GM12878 (cell line): Measurements from ENCODE around the gene MAP3K4. TPM values are rescaled to one million over a fixed set of nuclear protein-coding genes. Genes with fewer than 3 reads are reported as not detected.

ENCODE experiments used
- ATAC-seq: fragments of 200-7000 bp; cut with Tn5 transposase; 3 replicates; pipeline ENCODE4 v1.9.1; 2020; ENCODE audit warnings: mild to moderate bottlenecking, moderate library complexity
- BruUV-seq: library from RNA; stranded (reverse); fragments of 400-500 nt; replicated peaks from 2 replicates; lab custom pipeline; 2021; lab: Mats Ljungman, UMichigan
- CTCF ChIA-PET: fragments of 300-600 bp; sonication (Branson Sonifier 250); formaldehyde crosslinking; extraction: SDS; loops from one replicate; lab custom pipeline; 2021; ENCODE audit warnings: inconsistent platforms; lab: Yijun Ruan, JAX
- POLR2A ChIA-PET: fragments of 350-600 bp; formaldehyde crosslinking; extraction: SDS; loops from one replicate; lab custom pipeline; 2021; ENCODE audit warnings: inconsistent platforms; lab: Charles Lee
- RAD21 ChIA-PET: fragments of 300-600 bp; sonication (Branson Sonifier 250); formaldehyde crosslinking; loops from one replicate; lab custom pipeline; 2023; ENCODE audit warnings: antibody characterized with exemption; ENCODE audit not compliant: unreplicated experiment; lab: Charles Lee
- SMC1A ChIA-PET: fragments of 300-600 bp; sonication (Branson Sonifier 250); formaldehyde crosslinking; loops from one replicate; lab custom pipeline; 2023; ENCODE audit not compliant: unreplicated experiment, uncharacterized antibody; lab: Charles Lee
- DNase-seq: peaks from one replicate; pipeline ENCODE4 v3.0.0-alpha.2; 2011; ENCODE audit warnings: low read depth, low spot score
- FAIRE-seq: peaks from 3 replicates; lab custom pipeline; 2011; peaks lifted over from hg19 to GRCh38; lab: Jason Lieb, UNC
- H2AFZ ChIP-seq: 2 replicates; pipeline ENCODE4 v1.6.0; 2011; ENCODE audit warnings: low read depth, low read length, control low read depth; ENCODE audit not compliant: control insufficient read depth
- H3K27ac ChIP-seq: 2 replicates; pipeline ENCODE4 v1.5.1; 2011; ENCODE audit warnings: control low read depth; ENCODE audit not compliant: control insufficient read depth, insufficient read depth
- H3K27me3 ChIP-seq, 2 experiments: replicated peaks in 1 of 2; 2 replicates each; pipeline versions ENCODE4 v1.6.0 to v1.6.1; 2011; ENCODE audit warnings: low read length in 1 of 2; ENCODE audit not compliant: control insufficient read depth in 2 of 2, insufficient read depth in 2 of 2
- H3K36me3 ChIP-seq, 2 experiments: 2 replicates each; pipeline ENCODE4 v1.5.1; 2011; ENCODE audit warnings: low read length in 1 of 2; ENCODE audit not compliant: control insufficient read depth in 2 of 2, insufficient read depth in 2 of 2
- H3K4me1 ChIP-seq: 2 replicates; pipeline ENCODE4 v1.6.1; 2011; ENCODE audit warnings: mild to moderate bottlenecking, low read length, moderate library complexity, mixed read lengths; ENCODE audit not compliant: control insufficient read depth, insufficient read depth
- H3K4me2 ChIP-seq: 2 replicates; pipeline ENCODE4 v1.6.0; 2011; ENCODE audit warnings: control low read depth; ENCODE audit not compliant: control insufficient read depth, insufficient read depth
- H3K4me3 ChIP-seq: fragments of 200-600 bp; sonication (generic); 2 replicates; pipeline ENCODE4 v1.5.1; 2016
- H3K79me2 ChIP-seq: 2 replicates; pipeline ENCODE4 v1.6.0; 2011; ENCODE audit warnings: low read length; ENCODE audit not compliant: control insufficient read depth, insufficient read depth
- H3K9ac ChIP-seq: 2 replicates; pipeline ENCODE4 v1.8.0; 2011; ENCODE audit warnings: low read length, control low read depth, mixed read lengths; ENCODE audit not compliant: control insufficient read depth, insufficient read depth
- H3K9me3 ChIP-seq: replicated peaks from 3 replicates; pipeline ENCODE4 v1.5.1; 2011; ENCODE audit warnings: mild to moderate bottlenecking, low read length; ENCODE audit not compliant: control insufficient read depth, insufficient read depth
- H4K20me1 ChIP-seq: 2 replicates; pipeline ENCODE4 v1.6.0; 2011; ENCODE audit not compliant: control insufficient read depth, insufficient read depth
- EGR1 ChIP-seq, 2 experiments: IDR thresholded peaks; 1 replicate in 1 of 2; 2 replicates in 1 of 2; pipeline ENCODE4 v1.6.1; 2011 to 2012; ENCODE audit warnings: low read depth in 2 of 2, low read length in 2 of 2, borderline replicate concordance in 1 of 2, mild to moderate bottlenecking in 1 of 2, moderate library complexity in 1 of 2
- GATAD2B ChIP-seq: fragments of 450-650 bp; conservative IDR thresholded peaks from 2 replicates; pipeline ENCODE4 v1.6.1; 2017; ENCODE audit warnings: low read depth, mild to moderate bottlenecking, moderate library complexity
- HDGF ChIP-seq: fragments of 450-650 bp; IDR thresholded peaks from 2 replicates; pipeline ENCODE4 v1.6.1; 2016; ENCODE audit warnings: antibody characterized with exemption
- YBX1 ChIP-seq: fragments of 450-650 bp; IDR thresholded peaks from 2 replicates; pipeline ENCODE4 v1.6.1; 2016; ENCODE audit warnings: antibody characterized with exemption
- WGBS: methylation state at CpG from one replicate; pipeline ENCODE4 v1.1.6; 2016; ENCODE audit warnings: low lambda C conversion rate; ENCODE audit not compliant: insufficient replicate concordance, insufficient coverage; ENCODE audit errors: missing lambda C conversion rate; 5-methylcytosine and 5-hydroxymethylcytosine counted together
- in situ Hi-C: fragments of 300-500 bp; cut with MboI; formaldehyde crosslinking; loops from 9 replicates; pipeline ENCODE4 v1.14.3; 2018; ENCODE audit warnings: mixed read lengths
- intact Hi-C: fragments of 100-400 bp; cut with micrococcal nuclease; formaldehyde crosslinking; loops from one replicate; pipeline ENCODE4 v1.14.2; 2022; ENCODE audit not compliant: unreplicated experiment
- polyA plus RNA-seq, 11 experiments: library from polyadenylated mRNA; depleted of rRNA in 4 of 11; unstranded in 6 of 11; stranded (reverse) in 5 of 11; fragments of >200 nt; fragmentation: Nextera tagmentation in 4 of 11; fragmentation: Illumina TruSeq in 1 of 11; extraction: Ambion mirVana in 4 of 11; extraction: Trizol in 1 of 11; gene quantifications; 1 replicate in 1 of 11; 2 replicates in 10 of 11; pipeline versions ENCODE4 v1.2.1 to v1.2.3, GENCODE V29; 2011 to 2016; ENCODE audit warnings: inconsistent platforms in 2 of 11, missing spikeins in 2 of 11, low read depth in 1 of 11
- total RNA-seq, 4 experiments: library from RNA; depleted of rRNA in 3 of 4; stranded (reverse); fragments of >200 nt in 3 of 4; fragmentation: Illumina TruSeq in 1 of 4; extraction: Trizol in 1 of 4; gene quantifications; 2 replicates each; pipeline versions ENCODE4 v1.2.1 to v1.2.3, GENCODE V29; 2013 to 2021
- TF ChIP-seq, protein P1 (sequence below): fragments of 450-650 bp; IDR thresholded peaks from 2 replicates; pipeline ENCODE4 v1.6.1; 2016; ENCODE audit warnings: mild to moderate bottlenecking

Gene MAP3K4
- total and polyA plus RNA-seq, 10 of the 15 experiments (the other 5 are each of a cell fraction or from before 2014, with no cell fraction given): 14.0 to 44.5 (median 23.1) TPM

GRCh38 chr6:161037873-161038228, 46.3 kb downstream of the MAP3K4 start:
- SMC1A ChIA-PET: interaction anchor here (0.9 to 4.9 kb wide), 7 partner anchors 9 to 48 kb away, joined by 3 to 39 read pairs (median 3); partner anchors contain the start of gene MAP3K4
- no peak overlapping the region for H3K4me3 ChIP-seq
- FAIRE-seq (no peak), DNase-seq (no peak), ATAC-seq (no peak)
- H3K36me3 ChIP-seq: peaks cover 6 to 11% of the 10 kb centered on the region in 2 experiments; a peak in 3 of 4 replicates
- H3K27ac ChIP-seq: peak overlapping the region; percentile 72
- TF ChIP-seq, protein P1, sequence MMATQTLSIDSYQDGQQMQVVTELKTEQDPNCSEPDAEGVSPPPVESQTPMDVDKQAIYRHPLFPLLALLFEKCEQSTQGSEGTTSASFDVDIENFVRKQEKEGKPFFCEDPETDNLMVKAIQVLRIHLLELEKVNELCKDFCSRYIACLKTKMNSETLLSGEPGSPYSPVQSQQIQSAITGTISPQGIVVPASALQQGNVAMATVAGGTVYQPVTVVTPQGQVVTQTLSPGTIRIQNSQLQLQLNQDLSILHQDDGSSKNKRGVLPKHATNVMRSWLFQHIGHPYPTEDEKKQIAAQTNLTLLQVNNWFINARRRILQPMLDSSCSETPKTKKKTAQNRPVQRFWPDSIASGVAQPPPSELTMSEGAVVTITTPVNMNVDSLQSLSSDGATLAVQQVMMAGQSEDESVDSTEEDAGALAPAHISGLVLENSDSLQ: peak; percentile 27; the same call in 1 of the 2 replicates
- TF ChIP-seq EGR1 (IDR thresholded peaks at IDR 0.05; ENCODE audit: borderline replicate concordance in 1 of 2, low read depth in 2 of 2, low read length in 2 of 2): no peak
- 0 out of 2 replicates have a peak, but pooled peaks have one; percentile 83 for TF ChIP-seq HDGF
- TF ChIP-seq YBX1: peak; percentile 80; the same call in 1 of the 2 replicates
- no peak for TF ChIP-seq GATAD2B
- H3K4me2 ChIP-seq: peak overlapping the region; percentile 56
- peaks cover 29% of the 10 kb centered on the region for H3K4me1 ChIP-seq
- H3K9me3 ChIP-seq: no peaks in the 10 kb centered on the region
- RAD21 ChIA-PET: interaction anchor here (3.0 kb wide), 1 partner anchor 10 kb away, joined by 24 read pairs; no protein-coding TSS in a partner anchor
- in situ Hi-C loops: no loop called here
- peaks cover 21% of the 10 kb centered on the region for H3K79me2 ChIP-seq
- WGBS: 89% methylated on average over 2 of the region's 2 CpGs
- no TSS peak for BruUV-seq
- CTCF ChIA-PET: interaction anchor here (1.0 to 2.6 kb wide), 3 partner anchors 9 to 46 kb away, joined by 3 to 21 read pairs (median 4); no protein-coding TSS in a partner anchor
- no peaks in the 10 kb centered on the region for H3K27me3 ChIP-seq
- intact Hi-C loops: no loop called here
- no peak overlapping the region for H3K9ac ChIP-seq
- POLR2A ChIA-PET: interaction anchor here (1.4 kb wide), 1 partner anchor 45 kb away, joined by 4 read pairs; no protein-coding TSS in a partner anchor
- no peaks in the 10 kb centered on the region for H4K20me1 ChIP-seq
- H2AFZ ChIP-seq: no peak overlapping the region
